MCF 10A (cell line): Measurements from ENCODE around the gene PDZRN3. TPM values are rescaled to one million over a fixed set of nuclear protein-coding genes. Genes with fewer than 3 reads are reported as not detected.

ENCODE experiments used
- BruUV-seq: library from RNA; stranded (reverse); fragments of 400-500 nt; replicated peaks from 2 replicates; lab custom pipeline; 2021; lab: Mats Ljungman, UMichigan
- CTCF ChIA-PET: fragments of 300-600 bp; sonication (Branson Sonifier 250); formaldehyde crosslinking; extraction: SDS; loops from one replicate; lab custom pipeline; 2021; ENCODE audit warnings: antibody characterized with exemption, inconsistent platforms; lab: Yijun Ruan, JAX
- POLR2A ChIA-PET: fragments of 300-600, 350-650 bp; sonication (Branson Sonifier 250); formaldehyde crosslinking; extraction: SDS; loops from one replicate; lab custom pipeline; 2020; ENCODE audit warnings: antibody characterized with exemption, inconsistent platforms; lab: Yijun Ruan, JAX
- DNase-seq: peaks from one replicate; pipeline ENCODE4 v3.0.0-alpha.2; 2018; ENCODE audit not compliant: unreplicated experiment
- H3K27ac Mint-ChIP-seq: one replicate; pipeline ENCODE4 v1.8.0; 2022; ENCODE audit warnings: mild to moderate bottlenecking, low read depth, mixed read lengths; ENCODE audit not compliant: unreplicated experiment
- H3K27me3 Mint-ChIP-seq: one replicate; pipeline ENCODE4 v1.8.0; 2022; ENCODE audit warnings: mixed read lengths; ENCODE audit not compliant: insufficient read depth, unreplicated experiment
- H3K36me3 Mint-ChIP-seq: one replicate; pipeline ENCODE4 v1.8.0; 2022; ENCODE audit warnings: mild to moderate bottlenecking, moderate library complexity, mixed read lengths; ENCODE audit not compliant: insufficient read depth, unreplicated experiment
- H3K4me1 Mint-ChIP-seq: one replicate; pipeline ENCODE4 v1.8.0; 2022; ENCODE audit warnings: mixed read lengths; ENCODE audit not compliant: insufficient read depth, unreplicated experiment
- H3K4me3 Mint-ChIP-seq: one replicate; pipeline ENCODE4 v1.8.0; 2022; ENCODE audit warnings: mild to moderate bottlenecking, moderate library complexity, mixed read lengths; ENCODE audit not compliant: unreplicated experiment
- H3K9me3 Mint-ChIP-seq: one replicate; pipeline ENCODE4 v1.8.0; 2022; ENCODE audit warnings: mixed read lengths; ENCODE audit not compliant: unreplicated experiment
- intact Hi-C: fragments of 100-400 bp; cut with micrococcal nuclease; formaldehyde crosslinking; loops from 2 replicates; pipeline ENCODE4 v1.14.1; 2022
- total RNA-seq: library from RNA; stranded (reverse); gene quantifications from 2 replicates; pipeline ENCODE4 v1.2.3, GENCODE V29; 2022
- TF ChIP-seq, protein P1 (sequence below): fragments of 200-600 bp; IDR thresholded peaks from one replicate; pipeline ENCODE4 v1.8.0; 2022; ENCODE audit warnings: antibody characterized with exemption, mild to moderate bottlenecking; ENCODE audit not compliant: unreplicated experiment

The PDZRN3 gene
- total RNA-seq, 1 experiment from 2014 or later = not detected

GRCh38 chr3:73521734-73522336, 102.9 kb downstream of the PDZRN3 start:
- no peak overlapping the region for H3K27ac Mint-ChIP-seq
- no peaks in the 10 kb centered on the region for H3K9me3 Mint-ChIP-seq
- TF ChIP-seq, protein P1, sequence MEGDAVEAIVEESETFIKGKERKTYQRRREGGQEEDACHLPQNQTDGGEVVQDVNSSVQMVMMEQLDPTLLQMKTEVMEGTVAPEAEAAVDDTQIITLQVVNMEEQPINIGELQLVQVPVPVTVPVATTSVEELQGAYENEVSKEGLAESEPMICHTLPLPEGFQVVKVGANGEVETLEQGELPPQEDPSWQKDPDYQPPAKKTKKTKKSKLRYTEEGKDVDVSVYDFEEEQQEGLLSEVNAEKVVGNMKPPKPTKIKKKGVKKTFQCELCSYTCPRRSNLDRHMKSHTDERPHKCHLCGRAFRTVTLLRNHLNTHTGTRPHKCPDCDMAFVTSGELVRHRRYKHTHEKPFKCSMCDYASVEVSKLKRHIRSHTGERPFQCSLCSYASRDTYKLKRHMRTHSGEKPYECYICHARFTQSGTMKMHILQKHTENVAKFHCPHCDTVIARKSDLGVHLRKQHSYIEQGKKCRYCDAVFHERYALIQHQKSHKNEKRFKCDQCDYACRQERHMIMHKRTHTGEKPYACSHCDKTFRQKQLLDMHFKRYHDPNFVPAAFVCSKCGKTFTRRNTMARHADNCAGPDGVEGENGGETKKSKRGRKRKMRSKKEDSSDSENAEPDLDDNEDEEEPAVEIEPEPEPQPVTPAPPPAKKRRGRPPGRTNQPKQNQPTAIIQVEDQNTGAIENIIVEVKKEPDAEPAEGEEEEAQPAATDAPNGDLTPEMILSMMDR = no peak
- H3K4me3 Mint-ChIP-seq = no peak overlapping the region
- ChIA-PET CTCF (interaction anchor here (0.5 to 1.0 kb wide), 2 partner anchors 13 to 350 kb away, joined by 3 read pairs; no protein-coding TSS in a partner anchor), POLR2A (no interaction called here)
- no TSS peak for BruUV-seq
- intact Hi-C loops = no loop called here
- no peak for DNase-seq
- no peaks in the 10 kb centered on the region for H3K36me3 Mint-ChIP-seq
- H3K27me3 Mint-ChIP-seq = peaks cover 15% of the 10 kb centered on the region
- H3K4me1 Mint-ChIP-seq = peaks cover 6% of the 10 kb centered on the region

GRCh38 chr3:73520931-73521461, 103.7 kb downstream of the PDZRN3 start:
- Mint-ChIP-seq H3K27ac (no peak overlapping the region), H3K36me3 (no peaks in the 10 kb centered on the region), H3K4me1 (peaks cover 6% of the 10 kb centered on the region), H3K27me3 (peaks cover 9% of the 10 kb centered on the region), H3K4me3 (no peak overlapping the region), H3K9me3 (no peaks in the 10 kb centered on the region)
- POLR2A ChIA-PET = no interaction called here
- TF ChIP-seq, protein P1 = no peak
- intact Hi-C loops = no loop called here
- CTCF ChIA-PET = interaction anchor here (0.5 to 2.7 kb wide), 6 partner anchors 10 to 678 kb away, joined by 3 to 16 read pairs (median 6); no protein-coding TSS in a partner anchor
- no peak for DNase-seq
- no TSS peak for BruUV-seq

GRCh38 chr3:73516631-73517030, 108.1 kb downstream of the PDZRN3 start:
- no peaks in the 10 kb centered on the region for H3K9me3 Mint-ChIP-seq
- TF ChIP-seq, protein P1 = no peak
- CTCF ChIA-PET = interaction anchor here (0.5 kb wide), 1 partner anchor 10 kb away, joined by 3 read pairs; no protein-coding TSS in a partner anchor
- H3K27me3 Mint-ChIP-seq = no peaks in the 10 kb centered on the region
- no peaks in the 10 kb centered on the region for H3K36me3 Mint-ChIP-seq
- POLR2A ChIA-PET = no interaction called here
- no TSS peak for BruUV-seq
- intact Hi-C loops = no loop called here
- H3K4me1 Mint-ChIP-seq = peaks cover 6% of the 10 kb centered on the region
- DNase-seq = no peak
- H3K4me3 Mint-ChIP-seq = no peak overlapping the region
- no peak overlapping the region for H3K27ac Mint-ChIP-seq

DNA sequence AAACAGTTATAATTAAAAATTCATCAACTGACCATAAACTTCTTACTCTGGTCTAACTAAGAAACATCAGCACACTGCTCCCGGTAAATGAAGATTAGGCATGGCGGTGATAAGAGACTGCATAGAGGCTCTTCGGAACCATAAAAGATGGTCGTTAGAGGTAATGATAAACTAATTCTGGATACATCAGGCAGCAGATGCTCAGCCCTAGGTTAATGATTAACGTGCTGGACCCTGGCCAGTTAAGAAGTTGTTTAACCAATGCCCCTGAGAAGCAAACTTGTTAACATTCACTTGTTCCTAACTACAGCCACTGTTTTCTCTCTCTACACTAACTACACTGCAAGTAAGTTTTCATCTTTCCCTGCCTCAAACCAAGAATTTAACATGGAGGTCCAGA, 111.5 kb downstream of the PDZRN3 start:
- BruUV-seq = no TSS peak
- TF ChIP-seq, protein P1 = no peak
- intact Hi-C loops = no loop called here
- Mint-ChIP-seq H3K9me3 (no peaks in the 10 kb centered on the region), H3K36me3 (no peaks in the 10 kb centered on the region), H3K27me3 (no peaks in the 10 kb centered on the region), H3K4me1 (no peaks in the 10 kb centered on the region), H3K27ac (no peak overlapping the region), H3K4me3 (no peak overlapping the region)
- ChIA-PET POLR2A (interaction anchor here (0.5 kb wide), 1 partner anchor 336 kb away, joined by 4 read pairs; no protein-coding TSS in a partner anchor), CTCF (interaction anchor here (0.6 to 4.6 kb wide), 4 partner anchors 10 to 1181 kb away, joined by 3 to 39 read pairs (median 6); no protein-coding TSS in a partner anchor)
- DNase-seq = no peak
